Glutamatergic neuron (in vitro differentiated cells): ENCODE measurements around the gene RAD51C. TPM values are rescaled to one million over a fixed set of nuclear protein-coding genes. Genes with fewer than 3 reads are reported as not detected.

Source experiments
- DNase-seq: peaks from one replicate; pipeline ENCODE4 v3.0.0; 2022
- H3K27ac Mint-ChIP-seq: one replicate; pipeline ENCODE4 v1.8.0; 2020; ENCODE audit warnings: mild to moderate bottlenecking, mixed read lengths, inconsistent platforms; ENCODE audit not compliant: unreplicated experiment
- H3K27me3 Mint-ChIP-seq: one replicate; pipeline ENCODE4 v1.8.0; 2020; ENCODE audit warnings: mild to moderate bottlenecking, moderate library complexity, mixed read lengths, inconsistent platforms; ENCODE audit not compliant: unreplicated experiment
- H3K36me3 Mint-ChIP-seq: one replicate; pipeline ENCODE4 v1.8.0; 2020; ENCODE audit warnings: mild to moderate bottlenecking, mixed read lengths, inconsistent platforms; ENCODE audit not compliant: unreplicated experiment
- H3K4me1 Mint-ChIP-seq: one replicate; pipeline ENCODE4 v1.8.0; 2020; ENCODE audit warnings: mild to moderate bottlenecking, low read depth, mixed read lengths, inconsistent platforms; ENCODE audit not compliant: unreplicated experiment
- H3K4me3 Mint-ChIP-seq: one replicate; pipeline ENCODE4 v1.8.0; 2020; ENCODE audit warnings: mild to moderate bottlenecking, mixed read lengths, inconsistent platforms; ENCODE audit not compliant: unreplicated experiment
- H3K9me3 Mint-ChIP-seq: one replicate; pipeline ENCODE4 v1.8.0; 2020; ENCODE audit warnings: mild to moderate bottlenecking, moderate library complexity, mixed read lengths, inconsistent platforms; ENCODE audit not compliant: unreplicated experiment
- CTCF ChIP-seq: fragments of 200-600 bp; sonication (generic); IDR thresholded peaks from one replicate; pipeline ENCODE4 v1.5.0; 2021; ENCODE audit not compliant: partially characterized antibody, unreplicated experiment
- total RNA-seq: library from RNA; stranded (reverse); fragmentation: NEBNext Ultra II Directional; extraction: Animal tissue kit (Norgen Biotek cat#: 25700); gene quantifications from one replicate; pipeline ENCODE4 v1.2.1, GENCODE V29; 2021; ENCODE audit not compliant: unreplicated experiment

RAD51C gene
- total RNA-seq, 1 donor from 2014 or later = 8.5 TPM

- H3K36me3 Mint-ChIP-seq = no peaks in the 10 kb centered on the region
- DNase-seq = no peak
- H3K27ac Mint-ChIP-seq = no peak overlapping the region
- TF ChIP-seq CTCF = no peak
- H3K9me3 Mint-ChIP-seq = no peaks in the 10 kb centered on the region
- peaks cover 4% of the 10 kb centered on the region for H3K4me1 Mint-ChIP-seq
- H3K27me3 Mint-ChIP-seq = no peaks in the 10 kb centered on the region
- H3K4me3 Mint-ChIP-seq = no peak overlapping the region
These were observed 92.7 kb downstream of the RAD51C start for GRCh38 chr17:58785097-58785496.

Other genes with a start within 250 kb of the RAD51C start
- gene HSF5, start 204.2 kb upstream of the RAD51C start, total RNA-seq = 0.10 TPM
- 152 TPM for gene MTMR4, start 178.0 kb upstream of the RAD51C start, total RNA-seq
- gene TEX14, start 557 bp upstream of the RAD51C start, total RNA-seq = 0.20 TPM
- 52.5 TPM for gene PPM1E, start 63.3 kb downstream of the RAD51C start, total RNA-seq